ENCODE measurements around the gene CEBPE.

DNA sequence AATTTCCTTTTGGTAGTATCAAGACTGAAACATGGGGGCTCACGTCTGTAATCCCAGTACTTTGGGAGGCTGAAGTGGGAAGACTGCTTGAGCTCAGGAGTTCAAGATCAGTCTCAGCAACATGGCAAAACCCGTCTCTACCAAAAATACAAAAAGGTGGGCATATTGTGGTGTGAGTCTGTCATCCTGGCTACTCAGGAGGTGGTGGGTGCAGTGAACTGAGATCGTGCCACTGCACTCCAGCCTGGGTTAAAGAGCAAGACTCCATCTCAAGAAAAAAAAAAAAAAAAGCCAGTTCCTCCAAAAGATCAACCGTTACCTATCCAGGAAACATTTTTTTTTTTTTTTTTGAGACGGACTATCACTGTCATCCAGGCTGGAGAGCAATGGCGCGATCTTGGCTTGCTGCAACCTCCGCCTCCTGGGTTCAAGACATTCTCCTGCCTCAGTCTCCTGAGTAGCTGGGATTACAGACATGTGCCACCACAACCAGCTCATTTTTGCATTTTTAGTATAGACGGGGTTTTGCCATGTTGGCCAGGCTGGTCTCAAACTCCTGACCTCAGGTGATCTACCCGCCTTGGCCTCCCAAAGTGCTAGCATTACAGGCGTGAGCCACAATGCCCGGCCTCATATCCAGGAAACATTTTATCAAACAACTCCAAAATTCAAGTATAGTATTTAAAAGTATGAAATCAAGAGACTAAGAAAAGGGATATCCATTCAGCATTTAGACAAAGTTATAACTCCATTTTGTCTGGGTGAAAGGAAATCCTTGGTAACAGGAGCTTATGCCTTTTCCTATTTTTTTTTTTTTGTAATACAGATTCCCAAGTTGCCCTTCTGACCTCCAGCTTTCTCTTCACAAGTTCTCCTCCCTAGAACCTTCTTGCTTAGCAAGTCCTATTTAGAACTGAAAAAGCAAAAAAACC, 27.5 kb downstream of the CEBPE start:
- TF ChIP-seq, protein P1, sequence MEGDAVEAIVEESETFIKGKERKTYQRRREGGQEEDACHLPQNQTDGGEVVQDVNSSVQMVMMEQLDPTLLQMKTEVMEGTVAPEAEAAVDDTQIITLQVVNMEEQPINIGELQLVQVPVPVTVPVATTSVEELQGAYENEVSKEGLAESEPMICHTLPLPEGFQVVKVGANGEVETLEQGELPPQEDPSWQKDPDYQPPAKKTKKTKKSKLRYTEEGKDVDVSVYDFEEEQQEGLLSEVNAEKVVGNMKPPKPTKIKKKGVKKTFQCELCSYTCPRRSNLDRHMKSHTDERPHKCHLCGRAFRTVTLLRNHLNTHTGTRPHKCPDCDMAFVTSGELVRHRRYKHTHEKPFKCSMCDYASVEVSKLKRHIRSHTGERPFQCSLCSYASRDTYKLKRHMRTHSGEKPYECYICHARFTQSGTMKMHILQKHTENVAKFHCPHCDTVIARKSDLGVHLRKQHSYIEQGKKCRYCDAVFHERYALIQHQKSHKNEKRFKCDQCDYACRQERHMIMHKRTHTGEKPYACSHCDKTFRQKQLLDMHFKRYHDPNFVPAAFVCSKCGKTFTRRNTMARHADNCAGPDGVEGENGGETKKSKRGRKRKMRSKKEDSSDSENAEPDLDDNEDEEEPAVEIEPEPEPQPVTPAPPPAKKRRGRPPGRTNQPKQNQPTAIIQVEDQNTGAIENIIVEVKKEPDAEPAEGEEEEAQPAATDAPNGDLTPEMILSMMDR (IDR thresholded peaks at IDR 0.05): no peak
- no peak for TF ChIP-seq POLR2A (IDR thresholded peaks at IDR 0.05)

Measured in body of pancreas (tissue), 4 donors.